ENCODE measurements around the gene GALNS. TPM values are rescaled to one million over a fixed set of nuclear protein-coding genes. Genes with fewer than 3 reads are reported as not detected.

Gene GALNS
- total and polyA plus RNA-seq, 10 donors: 9.7 to 71.6 (median 42.9) TPM

- no peak overlapping the region for H3K27ac ChIP-seq
- no peak for DNase-seq
- H3K9me3 ChIP-seq: no peaks in the 10 kb centered on the region
- H3K4me1 ChIP-seq: peaks cover 0 to 15% (median 12%) of the 10 kb centered on the region in 6 donors
- TF ChIP-seq POLR2A (IDR thresholded peaks at IDR 0.05) (no peak), CTCF (IDR thresholded peaks at IDR 0.05 in 8 of 11, conservative IDR thresholded peaks at IDR 0.05 in 3 of 11) (no peak), POLR2AphosphoS5 (IDR thresholded peaks at IDR 0.05) (no peak)
- H3K36me3 ChIP-seq: peaks cover 0 to 43% (median 38%) of the 10 kb centered on the region in 6 donors
- intact Hi-C loops (cut with DNase I; ENCODE audit: low total_unique reads): no loop called here
- peaks cover 0 to 13% (median 0%) of the 10 kb centered on the region in 7 donors for H3K27me3 ChIP-seq (replicated peaks in 1 of 7)
- WGBS, 5 donors: 70 to 93% (median 80%) methylated on average over 2 to 18 of the region's 18 CpGs
- no peak overlapping the region for H3K4me3 ChIP-seq
Measured at GRCh38 chr16:88864521-88864920, 7.8 kb upstream of the GALNS start.

GRCh38 chr16:88864099-88864498 is 7.4 kb upstream of the GALNS start:
- no peak for DNase-seq

GRCh38 chr16:88863426-88863825 is 6.7 kb upstream of the GALNS start:
- Histone ChIP-seq H3K36me3 (peaks cover 0 to 54% (median 42%) of the 10 kb centered on the region in 6 donors), H3K27me3 (replicated peaks in 1 of 7) (peaks cover 0 to 9% (median 0%) of the 10 kb centered on the region in 7 donors), H3K4me1 (peaks cover 7 to 26% (median 21%) of the 10 kb centered on the region in 6 donors), H3K27ac (no peak overlapping the region), H3K4me3 (no peak overlapping the region), H3K9me3 (no peaks in the 10 kb centered on the region)
- WGBS, 5 donors: 84 to 96% (median 88%) methylated on average over 12 to 13 of the region's 13 CpGs
- TF ChIP-seq POLR2AphosphoS5 (IDR thresholded peaks at IDR 0.05) (no peak), CTCF (IDR thresholded peaks at IDR 0.05 in 8 of 11, conservative IDR thresholded peaks at IDR 0.05 in 3 of 11) (no peak), POLR2A (IDR thresholded peaks at IDR 0.05) (no peak)
- intact Hi-C loops (cut with DNase I; ENCODE audit: low total_unique reads): no loop called here
- DNase-seq: no peak

More at GRCh38 chr16:88864099-88864498, 7.4 kb upstream of the GALNS start:
- Histone ChIP-seq H3K27me3 (replicated peaks in 1 of 7) (peaks cover 0 to 11% (median 0%) of the 10 kb centered on the region in 7 donors), H3K4me3 (no peak overlapping the region), H3K4me1 (peaks cover under 1 to 19% (median 14%) of the 10 kb centered on the region in 6 donors), H3K27ac (no peak overlapping the region), H3K9me3 (no peaks in the 10 kb centered on the region), H3K36me3 (peaks cover 0 to 47% (median 41%) of the 10 kb centered on the region in 6 donors)
- WGBS, 5 donors: 85 to 94% (median 88%) methylated on average over 8 to 15 of the region's 15 CpGs; no CpG with 5 or more reads in 1 of the 5 donors
- TF ChIP-seq POLR2A (IDR thresholded peaks at IDR 0.05): no peak
- TF ChIP-seq POLR2AphosphoS5 (IDR thresholded peaks at IDR 0.05): no peak
- TF ChIP-seq CTCF (IDR thresholded peaks at IDR 0.05 in 8 of 11, conservative IDR thresholded peaks at IDR 0.05 in 3 of 11): no peak
- intact Hi-C loops (cut with DNase I; ENCODE audit: low total_unique reads): no loop called here

- H3K27ac ChIP-seq: no peak overlapping the region
- intact Hi-C loops (cut with DNase I; ENCODE audit: low total_unique reads): no loop called here
- peaks cover 11 to 31% (median 25%) of the 10 kb centered on the region in 6 donors for H3K4me1 ChIP-seq
- peaks cover 0 to 56% (median 42%) of the 10 kb centered on the region in 6 donors for H3K36me3 ChIP-seq
- DNase-seq: no peak
- TF ChIP-seq POLR2A (IDR thresholded peaks at IDR 0.05): no peak
- peak in 1 of 3 donors; percentile 51 for TF ChIP-seq POLR2AphosphoS5 (IDR thresholded peaks at IDR 0.05)
- TF ChIP-seq CTCF (IDR thresholded peaks at IDR 0.05 in 8 of 11, conservative IDR thresholded peaks at IDR 0.05 in 3 of 11): no peak
- H3K4me3 ChIP-seq: no peak overlapping the region
- no peaks in the 10 kb centered on the region for H3K9me3 ChIP-seq
- peaks cover 0 to 9% (median 0%) of the 10 kb centered on the region in 7 donors for H3K27me3 ChIP-seq (replicated peaks in 1 of 7)
- whole genome bisulfite sequencing, 5 donors: 90 to 95% (median 91%) methylated on average over 16 to 25 of the region's 25 CpGs
Measured at GRCh38 chr16:88862968-88863367, 6.2 kb upstream of the GALNS start.
